ENCODE measurements around the gene LYZL6. TPM values are rescaled to one million over a fixed set of nuclear protein-coding genes. Genes with fewer than 3 reads are reported as not detected.

The LYZL6 gene
- total RNA-seq, 4 donors from 2014 or later = not detected

- no peak for TF ChIP-seq CTCF (IDR thresholded peaks at IDR 0.05; ENCODE audit: low read depth)
Measured at GRCh38 chr17:35915153-35915964, 28.2 kb downstream of the LYZL6 start.

GRCh38 chr17:35914354-35914753, 29.2 kb downstream of the LYZL6 start:
- TF ChIP-seq CTCF (IDR thresholded peaks at IDR 0.05; ENCODE audit: low read depth) = no peak

GRCh38 chr17:35913609-35914008, 29.9 kb downstream of the LYZL6 start:
- no peak for TF ChIP-seq CTCF (IDR thresholded peaks at IDR 0.05; ENCODE audit: low read depth)

GRCh38 chr17:35912942-35913341, 30.6 kb downstream of the LYZL6 start:
- no peak for TF ChIP-seq CTCF (IDR thresholded peaks at IDR 0.05; ENCODE audit: low read depth)

DNA sequence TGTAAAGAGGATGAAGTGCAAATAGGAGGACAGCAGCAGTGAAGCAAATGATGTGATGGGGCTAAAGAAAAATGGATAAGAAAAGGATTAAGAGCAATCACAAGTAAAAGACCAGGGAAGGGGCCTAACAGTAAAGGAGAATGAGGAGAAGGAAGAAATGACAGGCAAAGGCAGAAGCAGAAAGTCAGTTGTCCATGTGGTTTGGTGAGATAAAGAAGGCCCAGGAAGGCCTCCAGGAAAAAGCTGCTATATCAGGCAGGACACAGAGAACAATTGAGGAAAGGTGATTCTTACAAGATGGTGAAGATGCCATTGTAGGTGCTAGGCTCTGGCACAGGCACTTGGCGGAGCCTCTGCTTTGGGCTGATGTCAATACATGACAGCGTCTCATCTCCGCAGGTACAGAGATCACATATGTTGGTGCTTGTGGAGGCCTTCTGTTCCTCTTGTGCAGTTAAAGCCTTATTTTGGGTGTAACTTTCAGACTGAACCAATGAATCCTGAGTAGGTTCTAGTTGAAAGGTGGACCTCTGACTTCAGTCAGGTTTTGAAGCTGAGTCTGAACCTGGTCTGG, 31.1 kb downstream of the LYZL6 start:
- no peak for TF ChIP-seq CTCF (IDR thresholded peaks at IDR 0.05; ENCODE audit: low read depth)

GRCh38 chr17:35909408-35909807, 34.1 kb downstream of the LYZL6 start:
- no peak for TF ChIP-seq CTCF (IDR thresholded peaks at IDR 0.05; ENCODE audit: low read depth)

DNA sequence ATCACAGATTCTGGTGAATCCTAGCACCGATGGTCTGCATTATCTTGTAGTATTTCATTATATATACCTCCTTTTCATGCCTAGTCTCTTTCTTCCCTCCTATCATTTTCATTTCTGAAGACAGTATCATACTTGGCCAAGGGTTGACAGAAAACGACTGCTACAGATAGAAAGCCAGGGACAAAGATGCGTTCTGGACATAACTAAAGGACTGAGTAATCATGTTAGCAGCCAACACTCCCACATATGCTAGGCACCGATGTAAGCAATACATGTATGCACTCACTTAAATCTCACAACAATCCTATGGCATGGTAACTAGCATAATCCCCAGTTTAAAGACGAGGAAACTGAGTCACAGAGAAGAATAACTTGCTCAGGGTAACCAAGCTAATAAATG, 35.8 kb downstream of the LYZL6 start:
- TF ChIP-seq CTCF (IDR thresholded peaks at IDR 0.05; ENCODE audit: low read depth) = no peak
